GM19238 (cell line): ENCODE measurements around the gene RFX2.
"Not testable (repeated sequence)": the region's sequence is repeated elsewhere in the genome, so short reads cannot be mapped to it uniquely, and the experiment has no call there.

Experiments
- DNase-seq: peaks from one replicate; pipeline ENCODE4 v3.0.0; 2011; ENCODE audit warnings: low spot score; ENCODE audit not compliant: insufficient read length

RFX2 gene

DNA sequence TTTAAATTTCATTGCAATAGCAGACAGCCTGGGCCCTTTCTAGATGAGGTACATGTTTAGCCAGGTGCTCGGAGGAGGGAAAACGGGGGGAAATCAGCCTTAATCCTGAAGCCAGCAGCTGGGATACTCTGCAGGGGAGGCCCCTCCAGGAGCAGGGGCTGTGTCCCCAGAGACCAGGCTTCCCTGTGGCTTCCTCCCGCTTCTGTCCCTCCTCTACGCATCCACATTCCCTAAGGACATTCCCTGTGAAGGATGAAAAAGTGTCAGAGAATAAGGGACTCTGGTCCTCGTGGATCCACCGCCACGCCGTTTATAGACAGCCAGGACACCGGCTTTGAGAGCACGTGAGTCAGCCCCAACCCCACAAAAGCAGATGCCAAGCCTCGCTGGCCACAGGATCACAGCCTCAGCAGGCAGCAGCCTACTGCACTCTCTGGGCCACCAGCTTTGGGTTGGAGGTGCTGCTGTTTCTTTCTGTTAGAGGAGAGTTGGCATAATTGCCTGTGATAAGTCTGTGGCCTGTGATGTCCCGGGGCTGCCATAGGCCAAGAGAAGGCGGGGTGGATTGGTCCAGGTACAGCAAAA lies 95.7 kb downstream of the RFX2 start:
- DNase-seq = no peak

DNA sequence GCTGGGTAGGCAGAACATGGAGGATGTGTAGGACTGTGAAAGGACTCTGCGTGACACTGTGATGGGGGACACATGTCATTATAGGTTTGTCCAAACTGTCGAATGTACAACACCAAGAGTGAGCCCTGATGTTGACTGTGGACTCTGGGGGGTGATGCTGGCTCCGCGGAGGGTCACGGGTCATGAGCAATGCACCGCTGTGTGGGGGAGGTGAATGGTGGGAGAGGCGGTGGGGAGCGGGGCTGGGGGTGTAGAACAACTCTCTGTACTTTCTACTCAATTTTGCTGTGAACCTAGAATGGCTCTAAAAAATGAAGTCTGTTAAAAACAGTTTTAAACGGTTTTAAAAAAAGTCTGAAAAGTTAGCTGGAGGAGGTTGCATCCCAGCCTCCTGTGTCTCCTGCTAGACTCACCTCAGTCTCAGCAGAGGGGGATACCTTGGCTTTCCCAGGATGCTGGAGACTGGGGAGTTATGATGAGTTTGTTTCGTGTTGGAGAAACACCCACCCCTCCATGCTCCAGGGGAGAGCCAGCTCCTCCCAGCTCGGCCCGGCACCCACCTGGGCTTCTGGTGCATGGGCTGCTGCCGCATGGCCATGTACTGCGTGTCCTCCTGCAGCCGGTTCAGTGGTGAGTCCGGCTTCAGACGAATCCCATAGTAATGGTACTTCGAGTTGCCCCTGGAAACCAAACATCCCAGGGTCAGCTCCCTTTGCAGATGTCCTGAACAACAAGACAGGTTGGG lies 97.7 kb downstream of the RFX2 start:
- no peak for DNase-seq

GRCh38 chr19:6011794-6012193 lies 98.5 kb downstream of the RFX2 start:
- DNase-seq = no peak

DNA sequence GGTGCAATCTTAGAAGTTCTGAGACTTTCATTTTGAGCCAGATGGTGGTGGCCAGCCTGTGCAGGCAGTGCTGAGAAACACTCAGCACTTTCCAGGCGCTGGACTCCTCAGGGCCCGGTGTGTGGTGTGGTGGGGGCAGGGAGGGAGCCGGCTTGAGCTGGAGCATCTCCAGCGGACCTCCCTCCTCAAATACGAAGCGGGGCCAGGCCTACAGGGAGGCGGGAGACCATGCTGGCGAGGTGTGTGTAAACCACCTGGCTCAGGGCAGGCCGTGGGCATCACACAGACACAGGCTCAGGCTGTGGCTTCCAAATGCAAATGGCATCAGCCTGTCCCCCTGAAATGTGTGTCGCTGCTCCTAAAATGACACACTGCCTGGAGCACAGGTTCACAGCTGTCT lies 99.1 kb downstream of the RFX2 start:
- no peak for DNase-seq

GRCh38 chr19:6010107-6010506 lies 100.2 kb downstream of the RFX2 start:
- no peak for DNase-seq

- no peak for DNase-seq
Measured at GRCh38 chr19:6007866-6008265, 102.4 kb downstream of the RFX2 start.

DNA sequence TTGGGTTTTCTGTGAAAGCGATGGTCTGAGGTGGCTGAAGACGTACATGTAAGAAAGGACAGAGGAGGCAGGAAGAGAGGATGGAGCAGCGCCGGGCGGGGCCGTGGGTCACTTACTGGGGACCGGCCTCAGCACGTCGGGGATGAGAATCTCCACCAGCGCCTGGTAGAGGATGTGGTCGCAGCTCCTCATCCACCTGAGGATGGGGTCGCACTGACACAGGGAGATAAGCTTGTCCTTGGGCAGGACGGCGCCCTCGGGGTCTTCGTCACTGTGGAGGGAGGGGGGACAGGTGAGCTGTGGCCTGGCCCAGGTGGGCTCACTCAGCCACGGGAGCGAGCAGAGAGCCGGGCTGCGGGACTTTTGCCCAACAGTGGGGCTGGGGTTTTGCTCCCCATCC lies 103.4 kb downstream of the RFX2 start:
- DNase-seq = no peak

GRCh38 chr19:6006070-6006446 lies 104.2 kb downstream of the RFX2 start:
- not testable (repeated sequence) for DNase-seq

- DNase-seq = no peak
Measured at GRCh38 chr19:6005321-6006069, 104.8 kb downstream of the RFX2 start.

- DNase-seq = no peak
Measured at GRCh38 chr19:6003976-6004375, 106.3 kb downstream of the RFX2 start.

- DNase-seq = no peak
Measured at GRCh38 chr19:6002591-6002990, 107.7 kb downstream of the RFX2 start.

DNA sequence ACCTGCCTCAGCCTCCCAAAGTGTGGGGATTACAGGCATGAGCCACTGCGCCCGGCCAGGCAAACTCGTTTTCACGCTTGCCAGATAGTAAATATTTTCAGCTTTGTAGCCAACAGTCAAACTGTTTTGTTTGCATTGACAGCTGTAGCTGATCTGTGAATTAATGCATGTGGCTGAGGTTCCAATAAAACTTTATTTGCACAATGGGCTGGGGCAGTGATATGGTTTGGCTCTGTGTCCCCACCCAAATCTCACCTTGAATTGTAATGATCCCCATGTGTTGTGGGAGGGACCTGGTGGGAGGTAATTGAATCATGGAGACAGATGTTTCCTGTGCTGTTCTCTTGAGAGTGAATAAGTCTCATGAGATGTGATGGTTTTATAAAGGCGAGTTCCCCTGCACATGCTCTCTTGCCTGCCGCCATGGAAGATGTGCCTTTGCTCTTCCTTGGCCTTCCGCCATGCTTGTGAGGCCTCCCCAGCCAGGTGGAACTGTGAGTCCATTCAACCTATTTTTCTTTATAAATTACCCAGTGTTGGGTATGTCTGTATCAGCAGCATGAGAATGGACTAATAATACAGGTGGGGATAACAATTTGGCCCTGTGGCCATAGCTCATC lies 110.0 kb downstream of the RFX2 start:
- no peak for DNase-seq

DNA sequence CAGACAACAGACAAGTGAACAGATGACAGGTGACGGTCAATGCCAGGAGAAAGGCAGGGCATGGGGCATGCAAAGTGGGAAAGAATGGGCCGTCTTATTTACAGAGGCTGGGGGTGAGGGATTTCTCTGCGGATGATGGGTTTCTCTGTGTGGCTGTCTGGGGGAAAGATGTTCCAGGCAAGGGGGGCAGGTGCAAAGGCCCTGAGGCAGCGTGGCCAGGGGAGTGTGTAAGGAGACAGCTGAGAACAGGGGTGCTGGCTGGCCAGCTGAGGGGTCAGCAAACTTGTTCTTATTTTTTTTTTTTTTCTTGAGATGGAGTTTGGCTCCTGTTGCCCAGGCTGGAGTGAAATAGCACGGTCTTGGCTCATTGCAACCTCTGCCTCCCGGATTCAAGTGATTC lies 110.6 kb downstream of the RFX2 start:
- DNase-seq = no peak

DNA sequence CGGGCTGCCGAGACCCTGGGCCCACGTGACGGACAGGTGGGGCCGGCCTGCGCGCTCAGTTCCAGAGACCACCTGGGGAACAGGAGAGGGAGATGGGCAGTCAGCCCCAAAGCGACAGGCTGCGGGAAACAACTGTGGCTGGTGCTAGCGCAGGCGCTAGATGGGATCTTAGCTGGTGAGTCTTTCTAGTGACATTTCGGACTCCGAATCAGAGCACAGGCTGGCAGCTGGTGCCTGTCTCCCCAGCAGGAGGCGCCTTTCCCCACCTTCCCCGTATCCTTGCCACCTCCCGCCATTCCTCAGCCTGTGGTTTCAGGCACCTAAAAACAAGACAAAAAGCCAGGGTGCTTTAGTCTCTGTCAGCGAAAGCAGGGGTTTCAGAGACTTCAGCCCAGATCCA lies 112.9 kb downstream of the RFX2 start:
- DNase-seq = no peak

- no peak for DNase-seq
Measured at GRCh38 chr19:5996623-5997320, 113.5 kb downstream of the RFX2 start.

- no peak for DNase-seq
Measured at GRCh38 chr19:5996102-5996501, 114.2 kb downstream of the RFX2 start.

DNA sequence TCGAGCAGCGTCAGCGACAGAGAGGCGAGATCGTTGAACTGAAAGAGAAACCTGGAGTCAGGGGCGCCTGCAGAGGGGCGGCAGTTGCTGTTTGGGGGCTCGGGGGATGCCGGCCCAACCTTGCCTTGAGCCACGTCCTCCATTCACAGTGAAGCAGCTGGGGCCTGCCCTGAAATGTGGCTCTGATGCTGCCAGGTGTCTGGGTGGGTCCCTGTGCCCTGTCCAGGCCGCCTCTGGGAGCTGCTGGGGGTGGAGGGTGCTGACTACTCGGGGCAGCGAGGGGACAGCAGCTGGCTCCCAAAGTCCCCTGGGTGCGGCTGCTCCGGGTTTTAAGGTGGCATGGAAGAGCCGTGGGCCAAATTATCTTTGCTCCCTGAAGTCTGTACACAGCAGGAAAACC lies 114.7 kb downstream of the RFX2 start:
- no peak for DNase-seq

DNA sequence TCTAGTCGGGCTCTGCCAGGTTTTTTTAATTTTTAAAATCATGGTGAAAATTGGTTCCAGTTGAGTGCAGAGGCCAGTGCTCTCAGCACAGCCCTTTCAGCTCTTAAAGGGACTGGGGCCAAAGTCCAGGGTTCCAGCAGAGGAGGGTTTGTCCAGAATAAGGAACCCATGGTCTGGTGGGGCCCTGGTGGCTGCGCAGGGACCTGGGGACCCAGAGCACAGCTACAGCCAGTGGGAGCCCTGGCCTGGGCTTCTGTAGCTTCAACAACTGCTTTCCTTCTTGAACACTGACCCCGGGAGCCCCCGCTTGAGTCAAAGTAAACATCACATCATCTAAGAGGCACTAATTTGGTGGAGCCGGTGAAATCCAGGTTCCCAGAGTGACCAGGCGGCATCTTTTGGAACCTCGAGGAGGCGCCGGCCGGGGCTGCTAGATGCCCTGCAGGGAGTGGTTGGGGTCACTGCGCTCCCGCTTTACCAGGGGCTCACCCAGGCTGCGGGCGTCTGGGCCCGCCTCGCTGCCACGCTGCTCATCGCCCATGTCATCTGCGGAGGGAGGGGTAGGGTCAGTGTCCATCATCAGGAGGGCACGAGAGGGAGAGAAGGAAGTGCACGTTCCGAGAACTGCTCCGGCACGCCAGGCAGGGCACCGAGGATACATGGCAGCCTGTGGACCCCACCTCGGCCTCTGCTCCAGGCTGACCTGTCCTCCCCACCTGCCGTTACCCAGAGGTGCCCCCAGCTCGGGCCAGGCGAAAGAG lies 115.7 kb downstream of the RFX2 start:
- DNase-seq = no peak

- no peak for DNase-seq
Measured at GRCh38 chr19:5993648-5994358, 116.5 kb downstream of the RFX2 start.

- no peak for DNase-seq
Measured at GRCh38 chr19:5993201-5993600, 117.1 kb downstream of the RFX2 start.
